Measurements from ENCODE around the gene TXNDC9.
A peak's percentile ranks its signal among the peaks of the same experiment; 100 is the strongest.
"Not testable (repeated sequence)": the region's sequence is repeated elsewhere in the genome, so short reads cannot be mapped to it uniquely, and the experiment has no call there.

TXNDC9 gene

DNA sequence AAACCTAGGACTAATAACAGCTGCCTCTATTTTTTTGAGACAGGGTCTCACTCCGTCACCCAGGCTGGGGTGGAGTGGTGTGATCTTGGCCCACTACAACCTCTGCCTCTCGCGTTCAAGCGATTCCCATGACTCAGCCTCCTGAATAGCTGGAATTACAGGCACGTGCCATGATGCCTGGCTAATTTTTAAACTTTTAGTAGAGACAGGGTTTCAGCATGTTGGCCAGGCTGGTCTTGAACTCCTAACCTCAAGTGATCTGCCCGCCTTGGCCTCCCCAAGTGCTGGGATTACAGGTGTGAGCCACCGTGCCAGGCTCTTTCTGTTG, 18.3 kb downstream of the TXNDC9 start:
- not testable (repeated sequence) for DNase-seq

DNA sequence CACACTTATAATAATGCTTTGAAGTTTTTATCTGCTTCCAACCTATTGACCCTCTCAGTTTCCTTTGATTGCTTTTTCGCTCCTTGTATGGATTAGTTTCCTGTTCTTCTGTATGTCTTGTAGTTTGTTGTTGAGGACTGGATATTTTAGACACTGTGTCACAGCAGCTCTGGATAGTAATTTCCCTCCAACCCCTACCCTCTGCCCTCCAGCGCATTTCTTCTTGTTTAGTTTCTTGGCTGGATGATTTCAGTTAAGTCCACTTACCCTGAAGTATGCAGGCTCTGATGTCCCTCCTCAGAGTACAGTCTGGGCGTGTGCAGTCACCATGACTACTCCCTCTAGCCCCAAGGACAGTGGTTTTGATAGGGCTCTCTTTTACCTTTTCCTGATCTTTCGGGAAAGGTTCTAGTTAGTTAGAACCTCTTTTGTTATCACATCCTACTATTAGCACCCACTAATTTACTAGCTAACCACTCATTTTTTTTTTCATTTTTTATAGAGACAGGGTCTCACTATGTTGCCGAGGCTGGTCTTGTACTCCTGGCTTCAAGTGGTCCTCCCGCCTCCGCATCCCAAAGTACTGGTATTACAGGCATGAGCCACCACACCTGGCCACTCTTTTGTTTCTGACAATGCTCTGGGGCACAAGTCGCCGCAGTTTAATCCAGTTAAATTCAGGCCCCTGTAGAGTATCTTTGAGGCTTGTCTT, 18.8 kb downstream of the TXNDC9 start:
- DNase-seq = no peak

DNA sequence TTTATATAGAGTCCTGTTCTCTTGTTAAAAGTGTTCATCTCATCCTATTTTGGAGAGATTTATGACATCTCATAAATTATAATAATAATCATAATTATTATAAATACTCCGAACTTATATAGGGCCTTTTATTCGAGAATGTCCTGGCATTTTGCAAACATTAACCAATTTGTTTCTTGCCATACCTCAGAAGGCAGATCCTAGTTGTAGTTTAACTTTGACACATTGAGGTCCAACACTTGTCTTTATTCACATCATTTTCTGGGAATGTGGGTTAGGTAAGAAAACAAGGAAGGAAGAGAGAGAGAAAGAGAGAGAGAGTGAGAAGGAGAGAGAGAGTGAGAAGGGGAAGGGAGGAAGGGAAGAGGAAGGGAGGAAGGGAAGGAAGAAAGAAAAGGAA, 35.0 kb downstream of the TXNDC9 start, which contains the start of gene LYG1:
Gene LYG1, minus strand, starts transcription at position 101 of the 400 bp plus-strand sequence. CDS start 5,527 bp downstream, outside the sequence.
- DNase-seq = not testable (repeated sequence)

DNA sequence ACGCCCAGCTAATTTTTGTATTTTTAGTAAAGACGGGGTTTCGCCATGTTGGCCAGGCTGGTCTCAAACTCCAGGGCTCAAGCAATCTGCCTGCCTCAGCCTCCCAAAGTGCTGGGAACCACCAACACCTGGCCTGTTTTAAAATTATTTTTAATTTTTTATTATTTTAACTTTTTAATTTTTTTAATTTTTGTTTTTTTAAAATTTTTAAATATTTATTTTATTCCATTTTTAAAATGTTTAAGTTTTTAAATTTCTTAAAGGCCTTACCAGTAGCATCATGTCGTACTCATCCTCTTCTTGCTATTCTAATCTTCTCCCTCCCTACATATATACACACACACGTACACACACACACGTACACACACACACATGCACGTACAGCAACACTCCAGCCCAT, 36.6 kb downstream of the TXNDC9 start:
- no peak for DNase-seq

DNA sequence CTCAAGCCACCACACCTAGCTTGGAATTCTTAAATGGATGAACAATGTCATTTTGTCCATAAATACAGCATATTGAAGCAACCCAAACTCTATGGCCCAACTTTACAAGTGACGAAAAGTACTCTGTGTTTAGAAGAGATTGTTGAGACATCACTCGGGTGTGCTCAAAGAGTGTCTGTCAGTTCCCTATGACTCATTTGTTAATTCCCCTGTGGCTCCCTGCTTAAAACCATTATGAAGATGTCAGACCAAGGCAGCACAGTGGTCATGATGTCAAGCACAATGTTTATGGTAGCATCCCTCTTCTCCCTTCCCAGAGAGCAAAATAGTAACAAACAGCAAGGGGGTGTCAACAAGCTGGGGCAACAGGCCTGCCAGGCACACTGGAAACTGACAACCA, 38.1 kb downstream of the TXNDC9 start:
- DNase-seq = no peak

GRCh38 chr2:99285526-99285925, 50.6 kb downstream of the TXNDC9 start:
- no peak for DNase-seq

DNA sequence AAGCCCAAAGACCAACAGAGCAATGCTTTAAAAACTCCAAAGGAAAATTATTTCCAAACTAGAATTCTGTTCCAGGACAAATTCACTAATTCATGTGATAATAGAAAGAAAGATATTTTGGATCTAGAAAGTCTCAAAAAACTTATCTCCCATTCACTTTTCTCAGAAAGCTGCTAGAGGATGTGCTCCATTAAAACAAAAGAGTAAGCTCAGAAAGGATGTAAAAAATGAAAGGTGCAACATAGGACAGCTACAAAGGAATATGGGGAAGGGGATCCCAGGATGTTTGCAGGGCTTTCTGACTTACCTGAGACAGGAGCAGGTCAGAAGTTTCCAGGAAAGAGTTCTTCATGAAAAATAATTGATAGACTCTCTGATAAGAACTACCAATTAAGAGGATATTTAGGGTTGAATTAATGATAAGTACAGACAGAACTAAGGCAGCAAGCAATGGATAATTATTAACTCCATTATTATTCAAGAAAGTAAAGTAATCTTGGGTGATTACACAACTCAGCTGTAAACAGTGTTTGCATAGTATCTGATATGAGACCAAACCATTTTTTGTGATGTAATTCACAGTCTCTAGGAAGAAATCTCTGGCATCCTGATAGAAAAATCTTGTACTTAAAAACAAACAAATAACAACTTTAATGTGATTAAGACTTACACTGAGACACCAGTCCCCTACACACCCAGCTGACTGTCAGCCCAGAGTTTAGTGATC, 56.0 kb downstream of the TXNDC9 start:
- DNase-seq = no peak

DNA sequence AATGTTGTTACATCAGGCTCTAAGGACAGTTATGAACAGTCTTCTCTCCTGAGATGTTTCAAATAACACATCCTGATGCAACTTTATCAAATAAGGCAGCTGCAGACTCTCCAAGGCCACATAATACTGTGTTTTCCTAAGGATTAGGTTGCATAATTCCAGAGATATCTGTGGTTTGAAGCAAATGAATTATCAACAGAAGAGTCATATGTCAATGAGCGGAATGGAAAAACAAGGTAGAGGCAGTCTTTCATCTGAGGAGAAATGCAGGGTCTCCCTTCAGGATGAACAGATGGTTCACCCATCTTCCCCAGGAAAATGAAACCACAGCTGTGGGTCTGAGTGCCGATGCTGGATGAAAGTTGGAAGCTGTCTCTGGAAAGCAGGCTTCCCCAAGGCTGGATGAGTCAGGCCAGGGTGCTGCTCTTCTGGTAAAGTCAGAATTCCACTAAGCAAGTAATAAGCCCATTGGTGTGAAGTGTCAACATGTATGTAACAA, 57.3 kb downstream of the TXNDC9 start:
- DNase-seq = peak in 1 of 2 experiments; percentile 2

DNA sequence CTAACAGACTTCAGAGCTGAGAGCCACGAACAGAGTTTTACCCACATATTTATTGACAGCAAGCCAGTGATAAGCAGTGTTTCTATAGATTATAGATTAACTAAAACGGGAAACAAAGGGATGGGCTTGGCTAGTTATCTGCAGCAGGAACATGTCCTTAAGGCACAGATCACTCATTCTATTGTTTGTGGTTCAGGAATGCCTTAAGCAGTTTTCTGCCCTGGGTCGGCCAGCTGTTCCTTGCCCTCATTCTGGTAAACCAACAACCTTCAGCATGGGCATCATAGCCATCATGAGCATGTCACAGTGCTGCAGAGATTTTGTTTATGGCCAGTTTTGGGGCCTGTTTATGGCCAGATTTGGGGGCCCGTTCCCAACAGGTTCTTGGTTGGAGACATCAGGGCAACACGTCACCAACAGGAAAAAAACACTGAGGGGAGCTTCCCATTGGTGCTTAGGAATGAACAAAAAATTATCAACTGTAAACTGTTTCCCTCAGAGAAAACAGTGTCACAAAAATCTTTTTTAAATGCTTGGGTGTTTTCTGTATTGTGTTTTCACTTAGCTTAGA, 57.9 kb downstream of the TXNDC9 start:
- DNase-seq = not testable (repeated sequence)

DNA sequence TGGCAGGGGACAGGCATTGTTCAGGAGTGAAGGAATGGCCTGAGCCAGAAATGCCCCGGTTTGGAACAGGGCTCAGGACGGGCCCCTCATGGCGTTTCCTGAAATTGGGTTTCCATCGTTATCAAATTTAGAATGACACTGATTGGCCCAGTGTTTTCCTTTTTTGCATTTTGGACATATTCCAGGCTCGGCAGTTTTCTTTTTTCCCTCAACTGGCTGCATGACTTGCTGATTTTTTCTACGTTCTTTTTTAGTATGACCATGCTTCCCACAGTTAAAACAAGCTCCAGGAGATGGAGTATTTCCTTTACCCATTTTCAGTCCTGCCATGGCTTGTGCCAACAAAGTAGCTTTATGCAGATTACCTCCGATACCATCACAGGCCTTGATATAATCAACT, 60.3 kb downstream of the TXNDC9 start:
- DNase-seq = no peak

Measured in NCI-H446 (cell line).